Upper lobe of left lung (tissue), 4 donors: ENCODE data around the gene WDR70.

Source experiments
- CTCF ChIP-seq, 6 experiments: fragments of 450-650 bp in 4 of 6; fragments of 200-600 bp in 2 of 6; sonication (generic) in 2 of 6; IDR thresholded peaks; one replicate each; pipeline ENCODE4 v1.5.1; 2016 to 2019; ENCODE audit warnings: antibody characterized with exemption in 6 of 6
- POLR2A ChIP-seq, 4 donors: fragments of 450-650 bp; IDR thresholded peaks; one replicate each; pipeline ENCODE4 v1.5.1; 2016 to 2017; ENCODE audit warnings: antibody characterized with exemption in 4 of 4, mild to moderate bottlenecking in 2 of 4

DNA sequence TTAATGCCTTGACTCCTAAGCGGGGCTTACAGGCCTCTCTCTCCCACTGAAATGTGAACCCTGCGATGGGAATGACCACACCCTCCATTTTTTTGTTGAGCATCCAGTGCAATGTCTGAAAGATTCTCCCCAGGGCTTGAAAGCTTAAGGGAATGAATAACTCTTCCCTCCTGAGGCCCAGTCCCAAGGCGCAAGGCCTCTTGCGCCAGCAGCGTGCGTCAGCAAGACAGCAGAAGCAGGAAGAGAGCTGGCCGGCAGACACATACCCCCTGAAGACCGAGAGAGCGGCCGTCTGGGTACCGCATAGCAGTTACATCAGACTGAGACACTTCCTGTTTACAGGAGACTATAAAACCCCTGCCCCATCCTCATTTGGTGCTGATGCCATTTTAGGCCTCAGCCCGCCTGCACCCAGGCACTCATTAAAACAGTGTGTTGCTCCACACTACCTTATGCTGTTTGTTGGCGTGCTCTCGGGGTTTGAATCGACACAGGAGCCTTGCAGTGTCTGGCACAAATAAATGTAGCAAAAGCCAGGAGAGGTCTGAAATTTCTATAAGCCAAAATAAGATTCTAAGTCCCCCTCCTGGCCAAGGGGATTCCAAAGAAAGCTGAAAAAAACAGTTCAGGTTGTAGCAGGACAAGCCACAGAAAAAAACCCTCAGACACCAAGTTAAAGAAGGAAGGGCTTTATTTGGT is 398.5 kb downstream of the WDR70 start:
- TF ChIP-seq CTCF (IDR thresholded peaks at IDR 0.05) (no peak), POLR2A (IDR thresholded peaks at IDR 0.05) (no peak)
